MM.1S (cell line): ENCODE data around the gene PRKAR1B.

Experiments
- DNase-seq: peaks from one replicate; pipeline ENCODE4 v3.0.0-alpha.2; 2015
- H2AFZ ChIP-seq: fragments of 300-600 bp; sonication (generic); 2 replicates; pipeline ENCODE4 v1.6.0; 2016; ENCODE audit warnings: antibody characterized with exemption, low read length
- H3F3A ChIP-seq: fragments of 300-600 bp; sonication (generic); 2 replicates; pipeline ENCODE4 v1.6.1; 2016; ENCODE audit warnings: mild to moderate bottlenecking, antibody characterized with exemption, low read length, moderate library complexity, mixed read lengths; ENCODE audit not compliant: insufficient read depth
- H3K27ac ChIP-seq: fragments of 300-600 bp; sonication (generic); 2 replicates; pipeline ENCODE4 v1.5.1; 2016; ENCODE audit warnings: mild to moderate bottlenecking, low read length
- H3K27me3 ChIP-seq: fragments of 300-600 bp; sonication (generic); replicated peaks from 2 replicates; pipeline ENCODE4 v1.6.0; 2016; ENCODE audit warnings: low read length; ENCODE audit not compliant: insufficient read depth
- H3K36me3 ChIP-seq: fragments of 300-600 bp; sonication (generic); replicated peaks from 2 replicates; pipeline ENCODE4 v1.6.1; 2016; ENCODE audit warnings: mild to moderate bottlenecking, low read length, mixed read lengths; ENCODE audit not compliant: insufficient read depth
- H3K4me1 ChIP-seq: fragments of 300-600 bp; sonication (generic); 2 replicates; pipeline ENCODE4 v1.6.1; 2016; ENCODE audit warnings: low read length, mixed read lengths
- H3K4me2 ChIP-seq: fragments of 300-600 bp; sonication (generic); 2 replicates; pipeline ENCODE4 v1.6.0; 2016; ENCODE audit warnings: low read depth, low read length
- H3K4me3 ChIP-seq: fragments of 300-600 bp; sonication (generic); 2 replicates; pipeline ENCODE4 v1.5.1; 2016; ENCODE audit warnings: low read length, mixed read lengths
- H3K79me2 ChIP-seq: fragments of 300-600 bp; sonication (generic); 2 replicates; pipeline ENCODE4 v1.6.1; 2016; ENCODE audit warnings: mixed run types, low read length, mixed read lengths
- H3K9ac ChIP-seq: fragments of 300-600 bp; sonication (generic); 2 replicates; pipeline ENCODE4 v1.6.1; 2016; ENCODE audit warnings: low read length, mixed read lengths
- H3K9me2 ChIP-seq: fragments of 300-600 bp; sonication (generic); replicated peaks from 2 replicates; pipeline ENCODE4 v1.6.1; 2016; ENCODE audit warnings: mild to moderate bottlenecking, low read length, mixed read lengths; ENCODE audit not compliant: insufficient read depth
- H3K9me3 ChIP-seq: fragments of 300-600 bp; sonication (generic); replicated peaks from 2 replicates; pipeline ENCODE4 v1.6.1; 2016; ENCODE audit warnings: mild to moderate bottlenecking, low read length, mixed read lengths; ENCODE audit not compliant: insufficient read depth
- H4K20me1 ChIP-seq: fragments of 300-600 bp; sonication (generic); 2 replicates; pipeline ENCODE4 v1.6.1; 2016; ENCODE audit warnings: mild to moderate bottlenecking, low read length, moderate library complexity, mixed read lengths; ENCODE audit not compliant: insufficient read depth
- CTCF ChIP-seq: fragments of 300-600 bp; sonication (generic); IDR thresholded peaks from 2 replicates; pipeline ENCODE4 v1.5.1; 2016; ENCODE audit warnings: antibody characterized with exemption, low read length, mixed read lengths
- EZH2 ChIP-seq: fragments of 300-600 bp; sonication (generic); optimal IDR thresholded peaks from 2 replicates; pipeline ENCODE3; 2017; ENCODE audit warnings: low read depth, mild to moderate bottlenecking, antibody characterized with exemption, low read length, mixed read lengths
- EZH2phosphoT487 ChIP-seq: fragments of 300-600 bp; sonication (generic); IDR thresholded peaks from 2 replicates; pipeline ENCODE4 v1.6.1; 2018; ENCODE audit warnings: antibody characterized with exemption, low read length

The PRKAR1B gene

DNA sequence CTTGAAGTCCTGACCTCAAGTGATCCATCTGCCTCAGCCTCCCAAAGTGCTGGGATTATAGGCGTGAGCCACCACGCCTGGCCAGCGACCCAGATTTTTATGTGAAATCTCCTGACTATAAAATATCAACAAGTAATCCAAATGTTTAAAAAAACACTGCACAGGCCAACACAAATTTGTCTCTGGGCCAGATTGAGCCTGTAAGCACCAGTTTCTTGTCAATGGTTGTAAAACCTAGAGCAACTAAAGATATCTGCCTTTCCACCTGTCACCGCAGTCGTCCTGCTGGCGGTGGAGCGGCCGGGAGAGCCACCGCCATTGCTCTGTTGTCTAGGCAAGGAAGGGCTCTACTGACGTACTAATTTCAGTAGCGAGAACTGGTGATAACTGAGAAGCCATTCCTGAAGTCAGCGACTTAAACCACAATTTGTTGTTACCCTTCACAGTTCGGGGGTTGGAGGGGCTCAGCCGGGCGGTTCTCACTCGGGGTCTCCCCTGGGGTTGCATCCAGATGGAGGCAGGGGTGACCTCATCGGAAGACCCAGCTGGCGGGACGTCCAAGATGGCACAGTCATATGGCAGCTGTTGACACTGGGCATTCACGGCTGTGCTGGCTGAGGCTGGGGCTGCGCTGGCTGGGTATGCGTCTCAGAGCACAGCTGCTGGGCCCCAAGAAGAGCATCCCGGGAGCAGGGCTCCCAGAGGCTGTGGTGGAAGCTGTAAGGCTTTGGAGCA, 152.3 kb downstream of the PRKAR1B start:
- no peak overlapping the region for H3K27ac ChIP-seq
- H3K36me3 ChIP-seq, result no peaks in the 10 kb centered on the region
- DNase-seq, result no peak

DNA sequence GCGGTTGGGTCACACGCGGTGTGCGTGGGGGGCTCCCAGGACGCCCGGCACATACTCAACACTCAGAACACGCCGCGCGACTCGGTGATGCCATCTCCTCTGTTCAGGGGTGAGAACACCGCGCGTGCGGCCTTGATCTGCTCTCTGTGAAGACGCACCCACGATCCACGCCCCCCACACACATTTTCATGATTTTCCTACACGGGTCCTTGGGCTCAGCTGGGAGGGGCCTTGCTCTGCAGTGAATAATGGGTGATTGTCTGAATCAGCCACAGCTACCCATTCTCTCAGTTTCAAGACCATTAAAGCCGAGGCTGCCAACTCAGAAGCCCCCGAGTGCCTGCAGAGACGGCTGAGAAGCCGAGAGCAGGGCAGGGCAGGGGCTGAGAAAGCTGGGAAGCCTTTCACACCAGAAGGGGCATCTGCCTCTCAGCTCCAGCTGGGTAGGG, 153.1 kb downstream of the PRKAR1B start:
- H3K4me1 ChIP-seq, result no peaks in the 10 kb centered on the region
- H3K9me2 ChIP-seq, result no peaks in the 10 kb centered on the region
- no peak for DNase-seq
- no peaks in the 10 kb centered on the region for H3K9me3 ChIP-seq
- H3K79me2 ChIP-seq, result no peaks in the 10 kb centered on the region
- H3K4me2 ChIP-seq, result no peak overlapping the region
- H3F3A ChIP-seq, result no peaks in the 10 kb centered on the region
- TF ChIP-seq EZH2phosphoT487 (no peak), CTCF (no peak), EZH2 (no peak)
- H3K27ac ChIP-seq, result no peak overlapping the region
- H2AFZ ChIP-seq, result no peak overlapping the region
- H3K4me3 ChIP-seq, result no peak overlapping the region
- no peaks in the 10 kb centered on the region for H3K36me3 ChIP-seq
- H4K20me1 ChIP-seq, result no peaks in the 10 kb centered on the region
- no peak overlapping the region for H3K9ac ChIP-seq
- no peaks in the 10 kb centered on the region for H3K27me3 ChIP-seq

More for the DNA sequence above, 152.3 kb downstream of the PRKAR1B start:
- H3K4me3 ChIP-seq, result no peak overlapping the region
- H3K9me2 ChIP-seq, result no peaks in the 10 kb centered on the region
- no peaks in the 10 kb centered on the region for H3K79me2 ChIP-seq
- no peaks in the 10 kb centered on the region for H3F3A ChIP-seq
- H4K20me1 ChIP-seq, result no peaks in the 10 kb centered on the region
- no peaks in the 10 kb centered on the region for H3K9me3 ChIP-seq
- H2AFZ ChIP-seq, result no peak overlapping the region
- no peaks in the 10 kb centered on the region for H3K27me3 ChIP-seq
- no peak overlapping the region for H3K9ac ChIP-seq
- no peak for TF ChIP-seq EZH2phosphoT487
- TF ChIP-seq EZH2, result no peak
- no peak for TF ChIP-seq CTCF
- no peak overlapping the region for H3K4me2 ChIP-seq
- H3K4me1 ChIP-seq, result no peaks in the 10 kb centered on the region

DNA sequence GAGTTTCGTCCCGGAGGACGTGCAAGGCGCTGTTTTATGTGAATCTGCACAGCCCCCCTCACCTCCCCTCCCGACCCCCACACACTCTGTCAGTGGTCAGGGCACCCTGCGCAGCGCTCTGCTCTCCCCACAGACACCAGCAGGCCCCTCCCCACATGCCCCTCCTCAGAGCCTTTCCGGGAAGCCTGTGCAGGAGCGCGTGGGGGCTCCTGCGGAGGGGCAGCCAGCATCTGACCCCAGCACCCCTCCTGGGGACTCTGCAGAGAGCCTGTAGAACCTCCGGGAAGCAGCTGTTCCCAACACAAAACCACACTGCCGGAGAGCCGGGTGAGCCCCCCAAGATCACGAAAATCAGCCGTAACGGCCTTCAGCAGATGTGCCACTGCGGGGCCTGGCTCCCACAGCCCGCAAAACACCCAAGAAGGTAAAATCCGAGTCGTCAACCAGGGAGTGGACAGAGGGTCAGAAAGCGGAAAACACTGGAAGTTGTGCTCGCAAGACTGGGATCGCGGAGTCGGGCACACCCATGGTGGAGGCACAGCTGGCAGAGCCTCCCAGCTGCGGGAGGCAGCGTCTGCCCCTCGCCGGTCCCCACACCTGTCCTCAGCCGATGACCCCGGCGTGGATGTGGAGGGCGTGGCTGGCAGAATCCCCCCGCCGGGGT, 153.7 kb downstream of the PRKAR1B start:
- Histone ChIP-seq H3K27ac (no peak overlapping the region), H3K4me2 (no peak overlapping the region), H2AFZ (no peak overlapping the region), H3K4me3 (no peak overlapping the region), H3K79me2 (no peaks in the 10 kb centered on the region), H3K9ac (no peak overlapping the region), H3K9me2 (no peaks in the 10 kb centered on the region), H3F3A (no peaks in the 10 kb centered on the region), H3K36me3 (no peaks in the 10 kb centered on the region), H4K20me1 (no peaks in the 10 kb centered on the region), H3K9me3 (no peaks in the 10 kb centered on the region), H3K27me3 (no peaks in the 10 kb centered on the region), H3K4me1 (no peaks in the 10 kb centered on the region)
- DNase-seq, result no peak
- no peak for TF ChIP-seq EZH2phosphoT487
- TF ChIP-seq EZH2, result no peak
- no peak for TF ChIP-seq CTCF
